Progenitor cell of endocrine pancreas (in vitro differentiated cells): ENCODE measurements around the gene ASIC3. TPM values are rescaled to one million over a fixed set of nuclear protein-coding genes. Genes with fewer than 3 reads are reported as not detected.
A peak's percentile ranks its signal among the peaks of the same experiment; 100 is the strongest.

Source experiments
- DNase-seq: peaks from one replicate; pipeline ENCODE4 v3.0.0; 2021; ENCODE audit warnings: low spot score; ENCODE audit not compliant: unreplicated experiment
- H3K27ac Mint-ChIP-seq: 2 replicates; pipeline ENCODE4 v1.8.0; 2021; ENCODE audit warnings: mild to moderate bottlenecking, moderate library complexity, mixed read lengths
- H3K27me3 Mint-ChIP-seq: 2 replicates; pipeline ENCODE4 v1.8.0; 2021; ENCODE audit warnings: mixed read lengths
- H3K36me3 Mint-ChIP-seq: 2 replicates; pipeline ENCODE4 v1.8.0; 2022; ENCODE audit warnings: mixed read lengths; ENCODE audit not compliant: insufficient read depth
- H3K4me1 Mint-ChIP-seq: 2 replicates; pipeline ENCODE4 v1.8.0; 2021; ENCODE audit warnings: low read depth, mixed read lengths
- H3K4me3 Mint-ChIP-seq: 2 replicates; pipeline ENCODE4 v1.8.0; 2021; ENCODE audit warnings: low read depth, mild to moderate bottlenecking, moderate library complexity, mixed read lengths
- H3K9me3 Mint-ChIP-seq: 2 replicates; pipeline ENCODE4 v1.8.0; 2021; ENCODE audit warnings: low read depth, mixed read lengths
- total RNA-seq: library from RNA; stranded (reverse); gene quantifications from 2 replicates; pipeline ENCODE4 v1.2.1, GENCODE V29; 2021
- TF ChIP-seq, protein P1 (sequence below): fragments of 200-600 bp; sonication (generic); IDR thresholded peaks from one replicate; pipeline ENCODE4 v1.5.0; 2021; ENCODE audit warnings: antibody characterized with exemption, mild to moderate bottlenecking; ENCODE audit not compliant: unreplicated experiment

ASIC3 gene
- total RNA-seq, 1 donor from 2014 or later: 5.1 TPM

- no peak overlapping the region for H3K27ac Mint-ChIP-seq
- peaks cover 7% of the 10 kb centered on the region for H3K4me1 Mint-ChIP-seq
- H3K27me3 Mint-ChIP-seq: peaks cover 87% of the 10 kb centered on the region
- TF ChIP-seq, protein P1, sequence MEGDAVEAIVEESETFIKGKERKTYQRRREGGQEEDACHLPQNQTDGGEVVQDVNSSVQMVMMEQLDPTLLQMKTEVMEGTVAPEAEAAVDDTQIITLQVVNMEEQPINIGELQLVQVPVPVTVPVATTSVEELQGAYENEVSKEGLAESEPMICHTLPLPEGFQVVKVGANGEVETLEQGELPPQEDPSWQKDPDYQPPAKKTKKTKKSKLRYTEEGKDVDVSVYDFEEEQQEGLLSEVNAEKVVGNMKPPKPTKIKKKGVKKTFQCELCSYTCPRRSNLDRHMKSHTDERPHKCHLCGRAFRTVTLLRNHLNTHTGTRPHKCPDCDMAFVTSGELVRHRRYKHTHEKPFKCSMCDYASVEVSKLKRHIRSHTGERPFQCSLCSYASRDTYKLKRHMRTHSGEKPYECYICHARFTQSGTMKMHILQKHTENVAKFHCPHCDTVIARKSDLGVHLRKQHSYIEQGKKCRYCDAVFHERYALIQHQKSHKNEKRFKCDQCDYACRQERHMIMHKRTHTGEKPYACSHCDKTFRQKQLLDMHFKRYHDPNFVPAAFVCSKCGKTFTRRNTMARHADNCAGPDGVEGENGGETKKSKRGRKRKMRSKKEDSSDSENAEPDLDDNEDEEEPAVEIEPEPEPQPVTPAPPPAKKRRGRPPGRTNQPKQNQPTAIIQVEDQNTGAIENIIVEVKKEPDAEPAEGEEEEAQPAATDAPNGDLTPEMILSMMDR: no peak
- no peak overlapping the region for H3K4me3 Mint-ChIP-seq
- H3K36me3 Mint-ChIP-seq: no peaks in the 10 kb centered on the region
- no peak for DNase-seq
- H3K9me3 Mint-ChIP-seq: no peaks in the 10 kb centered on the region
These were observed 32.4 kb upstream of the ASIC3 start for GRCh38 chr7:151015967-151016366.

- Mint-ChIP-seq H3K9me3 (no peaks in the 10 kb centered on the region), H3K27ac (no peak overlapping the region), H3K4me1 (peaks cover 7% of the 10 kb centered on the region), H3K36me3 (no peaks in the 10 kb centered on the region), H3K27me3 (peaks cover 90% of the 10 kb centered on the region), H3K4me3 (no peak overlapping the region)
- DNase-seq: no peak
- TF ChIP-seq, protein P1: no peak
These were observed 31.8 kb upstream of the ASIC3 start for GRCh38 chr7:151016505-151016904.

DNA sequence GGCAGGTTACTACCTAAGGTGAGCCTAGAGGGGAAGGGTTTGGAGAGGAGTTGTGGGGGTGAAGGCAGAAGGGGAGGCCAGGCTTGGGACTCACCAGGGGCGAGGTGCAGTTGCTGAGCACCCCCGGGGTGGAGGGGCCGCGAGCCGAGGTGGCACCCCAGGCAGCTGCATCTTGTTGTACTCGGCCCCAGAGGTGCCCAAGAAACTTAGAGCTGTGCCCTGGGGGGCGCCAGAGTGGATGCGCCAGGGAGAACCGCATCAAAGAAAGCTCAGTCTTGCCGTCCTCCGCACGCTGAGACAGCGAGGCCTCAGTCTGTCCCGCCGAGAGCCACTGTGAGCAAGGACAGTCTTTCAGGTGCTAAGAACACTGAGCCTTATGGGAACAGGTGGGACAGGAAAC lies 31.4 kb upstream of the ASIC3 start:
- H3K9me3 Mint-ChIP-seq: no peaks in the 10 kb centered on the region
- H3K27ac Mint-ChIP-seq: no peak overlapping the region
- no peaks in the 10 kb centered on the region for H3K36me3 Mint-ChIP-seq
- H3K4me1 Mint-ChIP-seq: peaks cover 7% of the 10 kb centered on the region
- DNase-seq: no peak
- H3K27me3 Mint-ChIP-seq: peaks cover 91% of the 10 kb centered on the region
- no peak overlapping the region for H3K4me3 Mint-ChIP-seq
- TF ChIP-seq, protein P1: no peak

GRCh38 chr7:151017370-151017952 lies 30.9 kb upstream of the ASIC3 start:
- peaks cover 7% of the 10 kb centered on the region for H3K4me1 Mint-ChIP-seq
- H3K4me3 Mint-ChIP-seq: peak overlapping the region; percentile 31
- no peak overlapping the region for H3K27ac Mint-ChIP-seq
- no peaks in the 10 kb centered on the region for H3K36me3 Mint-ChIP-seq
- peaks cover 87% of the 10 kb centered on the region for H3K27me3 Mint-ChIP-seq
- no peak for DNase-seq
- TF ChIP-seq, protein P1: no peak
- H3K9me3 Mint-ChIP-seq: no peaks in the 10 kb centered on the region

GRCh38 chr7:151017953-151018420 lies 30.3 kb upstream of the ASIC3 start:
- no peaks in the 10 kb centered on the region for H3K36me3 Mint-ChIP-seq
- DNase-seq: peak; percentile 81
- peak overlapping the region; percentile 57 for H3K4me3 Mint-ChIP-seq
- peaks cover 5% of the 10 kb centered on the region for H3K4me1 Mint-ChIP-seq
- TF ChIP-seq, protein P1: peak; percentile 93
- H3K27me3 Mint-ChIP-seq: peaks cover 85% of the 10 kb centered on the region
- peak overlapping the region; percentile 56 for H3K27ac Mint-ChIP-seq
- no peaks in the 10 kb centered on the region for H3K9me3 Mint-ChIP-seq
